H1 (cell line): ENCODE data around the gene INO80C. TPM values are rescaled to one million over a fixed set of nuclear protein-coding genes. Genes with fewer than 3 reads are reported as not detected.

ENCODE experiments used
- CTCF ChIP-seq, 3 experiments: IDR thresholded peaks; 1 replicate in 2 of 3; 2 replicates in 1 of 3; pipeline versions ENCODE4 v1.5.1 to v1.6.1; 2011; ENCODE audit warnings: low read length in 3 of 3, mild to moderate bottlenecking in 3 of 3, inconsistent platforms in 2 of 3, low read depth in 1 of 3, moderate library complexity in 1 of 3; ENCODE audit not compliant: insufficient read depth in 1 of 3; ENCODE audit errors: control extremely low read depth in 1 of 3
- MAFK ChIP-seq: IDR thresholded peaks from 2 replicates; pipeline ENCODE4 v1.6.1; 2012; ENCODE audit warnings: low read depth, mild to moderate bottlenecking, improper control_type of control experiment, low read length
- NRF1 ChIP-seq: IDR thresholded peaks from 2 replicates; pipeline ENCODE4 v1.6.1; 2011; ENCODE audit warnings: mild to moderate bottlenecking, low read depth, low read length, improper control_type of control experiment
- SRF ChIP-seq: IDR thresholded peaks from 2 replicates; pipeline ENCODE4 v1.6.1; 2011; ENCODE audit warnings: mild to moderate bottlenecking, low read depth, low read length, moderate library complexity
- polyA plus RNA-seq, 7 experiments: library from polyadenylated mRNA; depleted of rRNA in 3 of 7; stranded (reverse) in 5 of 7; unstranded in 2 of 7; fragments of >200 nt in 5 of 7; fragments of 200-250 nt in 2 of 7; gene quantifications; 1 replicate in 5 of 7; 2 replicates in 1 of 7; 4 replicates in 1 of 7; pipeline versions ENCODE4 v1.2.1 to v1.2.3, GENCODE V29; 2011 to 2013; ENCODE audit warnings: missing spikeins in 2 of 7, mixed read lengths in 2 of 7
- total RNA-seq: library from RNA; stranded (reverse); fragmentation: NEBNext Ultra II Directional; extraction: Animal tissue kit (Norgen Biotek cat#: 25700); gene quantifications from 2 replicates; pipeline ENCODE4 v1.2.1, GENCODE V29; 2021

Gene INO80C
- total and polyA plus RNA-seq, 2 of the 8 experiments (the other 6 are each of a cell fraction or from before 2014, with no cell fraction given) = 30.1 to 48.9 TPM

- TF ChIP-seq CTCF (IDR thresholded peaks at IDR 0.05; ENCODE audit: control extremely low read depth in 1 of 3, insufficient read depth in 1 of 3, low read depth in 1 of 3, low read length in 3 of 3) (no peak), MAFK (no peak), NRF1 (no peak), SRF (no peak)
These were observed 23.4 kb upstream of the INO80C start (continued) for GRCh38 chr18:35521133-35521532.
